Right lobe of liver (tissue), 4 donors: ENCODE results near the gene ERC2.

ENCODE experiments used
- POLR2A ChIP-seq: fragments of 450-650 bp; IDR thresholded peaks from one replicate; pipeline ENCODE4 v1.6.1; 2017; ENCODE audit warnings: antibody characterized with exemption, mild to moderate bottlenecking
- TF ChIP-seq, protein P1 (sequence below), 4 donors: fragments of 200-600 bp in 3 of 4; fragments of 450-650 bp in 1 of 4; IDR thresholded peaks; one replicate each; pipeline versions ENCODE4 v1.5.1 to v1.8.0; 2016 to 2022; ENCODE audit warnings: antibody characterized with exemption in 4 of 4, mild to moderate bottlenecking in 2 of 4
- donor health status: DM: no; HTN: no; CAD: no.
- donor health status: DM: no; HTN: no; CAD: no.
- donor health status: DM: no; HTN: yes; CAD: no.

- TF ChIP-seq, protein P1, sequence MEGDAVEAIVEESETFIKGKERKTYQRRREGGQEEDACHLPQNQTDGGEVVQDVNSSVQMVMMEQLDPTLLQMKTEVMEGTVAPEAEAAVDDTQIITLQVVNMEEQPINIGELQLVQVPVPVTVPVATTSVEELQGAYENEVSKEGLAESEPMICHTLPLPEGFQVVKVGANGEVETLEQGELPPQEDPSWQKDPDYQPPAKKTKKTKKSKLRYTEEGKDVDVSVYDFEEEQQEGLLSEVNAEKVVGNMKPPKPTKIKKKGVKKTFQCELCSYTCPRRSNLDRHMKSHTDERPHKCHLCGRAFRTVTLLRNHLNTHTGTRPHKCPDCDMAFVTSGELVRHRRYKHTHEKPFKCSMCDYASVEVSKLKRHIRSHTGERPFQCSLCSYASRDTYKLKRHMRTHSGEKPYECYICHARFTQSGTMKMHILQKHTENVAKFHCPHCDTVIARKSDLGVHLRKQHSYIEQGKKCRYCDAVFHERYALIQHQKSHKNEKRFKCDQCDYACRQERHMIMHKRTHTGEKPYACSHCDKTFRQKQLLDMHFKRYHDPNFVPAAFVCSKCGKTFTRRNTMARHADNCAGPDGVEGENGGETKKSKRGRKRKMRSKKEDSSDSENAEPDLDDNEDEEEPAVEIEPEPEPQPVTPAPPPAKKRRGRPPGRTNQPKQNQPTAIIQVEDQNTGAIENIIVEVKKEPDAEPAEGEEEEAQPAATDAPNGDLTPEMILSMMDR (IDR thresholded peaks at IDR 0.05), result no peak
- TF ChIP-seq POLR2A, result no peak
Observed at GRCh38 chr3:56164436-56164835, 303.8 kb downstream of the ERC2 start.
